ENCODE results near the gene ENOPH1.
A peak's percentile ranks its signal among the peaks of the same experiment; 100 is the strongest.

ENOPH1 gene

DNA sequence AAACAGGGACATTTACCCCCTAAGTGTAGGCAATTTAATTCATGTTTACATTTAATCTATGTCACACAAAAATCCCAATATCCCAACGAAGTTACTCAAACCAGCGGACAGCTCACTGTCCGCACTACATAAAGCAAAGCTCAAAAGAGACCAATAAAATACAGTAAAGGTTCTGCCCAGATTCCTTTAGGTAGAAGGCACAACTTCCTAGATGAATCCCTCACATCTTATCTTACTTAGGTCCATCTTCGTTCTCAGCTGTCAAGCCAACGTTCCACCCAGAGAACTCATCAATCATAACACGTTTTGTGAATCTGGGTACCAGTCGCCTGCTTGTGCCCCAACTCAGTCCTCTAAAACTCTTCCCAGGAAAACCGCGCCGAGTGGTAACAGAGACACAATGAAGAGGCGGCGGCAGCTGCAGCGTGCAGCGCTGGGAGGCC, 1.8 kb upstream of the ENOPH1 start:
- no peak for DNase-seq (ENCODE audit: low read depth in 2 of 3, low spot score in 2 of 3)

DNA sequence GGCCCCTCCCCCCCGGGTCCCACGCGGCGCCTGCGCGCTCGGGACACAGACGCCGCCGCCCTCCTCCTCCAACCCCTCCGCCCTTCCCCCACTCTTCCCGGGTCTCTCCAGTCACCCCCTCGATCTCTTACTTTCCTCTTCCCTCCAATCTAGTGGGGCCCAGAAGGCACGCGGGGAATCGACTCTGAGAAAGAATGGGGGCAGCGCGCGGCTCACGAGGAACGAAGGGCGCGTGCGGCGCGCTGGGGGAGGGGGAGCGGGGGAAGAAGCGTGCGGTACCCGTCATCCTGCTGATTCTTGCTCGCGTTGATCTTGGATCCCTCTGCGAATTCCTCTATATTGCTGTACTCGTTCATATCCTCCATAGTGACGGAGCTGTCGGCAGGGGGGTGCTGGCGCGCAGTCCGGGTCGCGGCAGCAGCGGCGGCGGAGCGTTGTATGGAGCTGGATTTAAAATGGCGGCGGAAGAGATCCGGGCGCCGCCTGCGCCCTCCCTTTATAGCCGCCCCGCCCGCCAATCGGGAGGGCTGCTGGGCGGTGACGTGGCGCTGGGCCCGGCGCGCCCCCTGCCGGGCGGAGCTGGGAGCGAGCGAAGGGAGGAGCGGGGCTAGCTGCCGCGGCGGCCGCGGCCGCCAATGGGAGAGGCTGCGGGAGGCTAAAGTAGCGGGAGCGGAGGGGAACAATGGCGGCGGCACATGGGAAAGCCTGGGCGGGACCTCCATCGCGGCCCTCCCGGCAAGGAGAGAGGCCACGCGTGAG, 1.2 kb upstream of the ENOPH1 start:
- peak; percentile 84 to 92 (median 90) for DNase-seq (ENCODE audit: low read depth in 2 of 3, low spot score in 2 of 3)

DNA sequence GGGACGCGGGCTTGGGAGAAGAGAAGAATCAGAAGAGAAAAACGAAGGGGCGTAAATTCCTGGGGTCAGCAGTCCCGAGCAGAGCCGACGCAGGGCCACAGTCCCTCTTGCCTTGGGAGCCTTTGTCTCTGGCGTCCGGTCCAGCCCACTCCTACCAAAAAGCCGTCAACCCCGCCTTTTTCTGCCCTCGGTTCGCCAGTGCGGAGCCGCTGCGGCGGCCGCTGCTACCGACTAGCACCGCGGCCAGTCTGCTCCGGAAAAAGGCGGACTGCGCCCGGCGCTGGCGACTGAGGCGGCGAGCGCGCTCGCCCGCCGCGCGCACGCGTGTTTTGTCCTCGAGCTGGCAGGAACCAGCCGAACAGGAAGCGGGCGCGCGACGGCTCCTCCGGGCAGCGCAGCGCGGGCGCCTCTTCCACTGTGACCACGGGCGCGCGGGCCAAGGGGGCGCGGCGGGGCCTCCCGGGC, 630 bp upstream of the ENOPH1 start:
- DNase-seq (ENCODE audit: low read depth in 2 of 3, low spot score in 2 of 3), result no peak

DNA sequence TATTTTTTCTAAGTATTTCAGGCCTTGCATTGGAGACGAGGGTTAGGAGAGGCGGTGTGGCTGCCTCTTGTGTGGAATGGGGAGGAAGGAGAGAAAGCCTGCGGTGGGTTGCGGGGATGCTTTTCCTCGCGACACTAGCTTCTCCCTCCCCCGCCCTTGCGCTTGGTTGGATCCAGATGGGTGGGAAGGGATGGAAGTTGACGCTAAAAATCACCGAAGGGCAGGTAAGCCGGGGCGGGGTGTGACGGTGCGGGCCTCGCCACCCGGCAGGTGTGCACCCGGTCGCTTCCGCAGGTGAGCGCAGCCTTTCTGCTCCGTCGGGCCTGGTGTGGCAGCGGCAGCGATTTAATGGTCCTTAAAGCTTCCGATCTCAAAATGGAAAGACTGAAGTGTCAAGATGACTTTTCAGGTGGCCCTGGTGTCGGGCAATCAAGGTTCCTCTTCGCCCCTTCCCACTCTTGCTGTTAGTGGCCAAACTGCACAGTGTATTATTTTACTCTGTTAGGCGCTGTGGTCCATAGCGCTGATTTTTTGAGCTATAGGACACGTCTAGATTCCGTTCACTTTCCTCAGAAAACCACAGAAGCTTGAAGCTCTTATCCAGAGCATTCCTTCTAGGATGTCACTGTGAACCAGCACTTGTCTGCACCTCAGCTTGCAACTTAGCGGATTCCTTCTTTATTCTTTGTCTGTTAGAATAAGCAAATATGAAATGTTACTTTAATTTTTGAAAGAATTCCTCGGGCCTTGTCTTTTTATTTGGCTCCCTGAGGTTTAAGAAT, 765 bp downstream of the ENOPH1 start:
- no peak for DNase-seq (ENCODE audit: low read depth in 2 of 3, low spot score in 2 of 3)

DNA sequence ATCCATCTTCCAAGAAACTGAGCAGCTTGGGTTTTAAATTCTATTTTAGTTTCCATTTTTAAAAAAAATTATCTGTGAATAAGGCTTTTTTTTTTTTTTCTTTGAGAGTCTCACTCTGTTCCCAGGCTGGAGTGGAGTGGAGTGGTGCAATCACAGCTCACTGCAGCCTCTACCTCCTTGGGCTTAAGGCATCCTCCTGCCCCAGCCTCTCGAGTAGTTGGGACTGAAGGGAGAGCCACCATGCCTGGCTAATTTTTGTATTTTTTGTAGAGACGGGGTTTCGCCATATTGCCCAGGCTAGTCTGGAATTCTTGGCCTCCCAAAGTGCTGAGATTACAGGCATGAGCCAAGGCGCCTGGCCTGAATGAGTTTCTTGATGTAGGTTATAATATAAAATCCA, 1.4 kb downstream of the ENOPH1 start:
- no peak for DNase-seq (ENCODE audit: low read depth in 2 of 3, low spot score in 2 of 3)

- DNase-seq (ENCODE audit: low read depth in 2 of 3, low spot score in 2 of 3), result no peak
Observed at GRCh38 chr4:82432596-82432995, 2.2 kb downstream of the ENOPH1 start.

- no peak for DNase-seq (ENCODE audit: low read depth in 2 of 3, low spot score in 2 of 3)
Observed at GRCh38 chr4:82433791-82434190, 3.4 kb downstream of the ENOPH1 start.

GRCh38 chr4:82434949-82435348, 4.6 kb downstream of the ENOPH1 start:
- no peak for DNase-seq (ENCODE audit: low read depth in 2 of 3, low spot score in 2 of 3)

DNA sequence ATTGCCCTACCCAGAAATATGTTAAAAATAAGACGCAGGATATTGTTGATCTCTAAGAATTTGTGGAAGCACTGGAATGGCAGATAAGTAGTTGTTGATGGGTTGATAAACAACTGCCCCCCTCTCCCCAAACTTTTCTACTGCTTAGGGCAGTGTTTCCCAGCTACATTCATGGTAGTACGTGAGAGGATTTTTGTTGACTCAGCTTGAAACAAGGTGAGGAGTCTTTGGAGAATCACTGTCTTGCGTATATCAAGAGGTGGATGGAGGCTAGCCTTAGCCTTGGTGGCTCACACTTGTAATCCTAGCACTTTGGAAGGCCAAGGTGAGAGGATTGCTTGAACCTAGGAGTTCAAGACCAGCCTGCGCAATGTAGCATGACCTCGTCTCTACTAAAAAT, 5.7 kb downstream of the ENOPH1 start:
- no peak for DNase-seq (ENCODE audit: low read depth in 2 of 3, low spot score in 2 of 3)

GRCh38 chr4:82436780-82437179, 6.4 kb downstream of the ENOPH1 start:
- DNase-seq (ENCODE audit: low read depth in 2 of 3, low spot score in 2 of 3), result no peak

GRCh38 chr4:82437285-82438005, 7.1 kb downstream of the ENOPH1 start:
- no peak for DNase-seq (ENCODE audit: low read depth in 2 of 3, low spot score in 2 of 3)

- no peak for DNase-seq (ENCODE audit: low read depth in 2 of 3, low spot score in 2 of 3)
Observed at GRCh38 chr4:82439088-82439487, 8.7 kb downstream of the ENOPH1 start.

- DNase-seq (ENCODE audit: low read depth in 2 of 3, low spot score in 2 of 3), result no peak
Observed at GRCh38 chr4:82447886-82448285, 17.5 kb downstream of the ENOPH1 start.

DNA sequence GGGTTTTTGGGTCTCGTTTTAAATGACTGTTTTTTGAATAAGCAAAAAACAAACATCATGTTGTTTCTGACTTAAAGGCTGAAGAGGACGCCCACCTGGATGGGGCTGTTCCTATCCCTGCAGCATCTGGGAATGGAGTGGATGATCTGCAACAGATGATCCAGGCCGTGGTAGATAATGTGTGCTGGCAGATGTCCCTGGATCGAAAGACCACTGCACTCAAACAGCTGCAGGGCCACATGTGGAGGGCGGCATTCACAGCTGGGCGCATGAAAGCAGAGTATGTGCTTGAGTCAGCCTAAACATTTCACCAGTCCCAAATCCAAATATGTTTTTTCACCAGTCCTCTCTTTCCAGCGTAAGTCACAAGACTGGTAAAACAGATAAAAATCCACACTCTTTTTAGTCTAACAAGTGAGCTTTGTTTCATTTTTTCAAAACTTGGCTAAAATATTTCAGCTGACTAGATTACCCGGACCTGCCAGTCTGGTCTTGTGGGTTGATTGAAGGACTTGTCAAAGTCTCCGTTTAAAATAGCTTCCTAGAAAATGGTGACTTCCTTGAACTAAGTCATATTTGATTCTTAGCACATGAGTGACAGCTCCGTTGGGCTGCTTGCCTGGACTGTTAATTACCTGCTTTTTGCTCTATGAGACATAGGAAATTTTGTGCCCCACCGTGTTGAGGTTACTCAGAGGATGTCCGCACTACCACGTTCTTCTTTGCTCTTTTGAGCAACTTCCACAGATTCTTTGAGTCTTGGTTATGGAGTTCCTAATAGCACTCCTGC, 20.8 kb downstream of the ENOPH1 start:
- DNase-seq (ENCODE audit: low read depth in 2 of 3, low spot score in 2 of 3), result no peak

DNA sequence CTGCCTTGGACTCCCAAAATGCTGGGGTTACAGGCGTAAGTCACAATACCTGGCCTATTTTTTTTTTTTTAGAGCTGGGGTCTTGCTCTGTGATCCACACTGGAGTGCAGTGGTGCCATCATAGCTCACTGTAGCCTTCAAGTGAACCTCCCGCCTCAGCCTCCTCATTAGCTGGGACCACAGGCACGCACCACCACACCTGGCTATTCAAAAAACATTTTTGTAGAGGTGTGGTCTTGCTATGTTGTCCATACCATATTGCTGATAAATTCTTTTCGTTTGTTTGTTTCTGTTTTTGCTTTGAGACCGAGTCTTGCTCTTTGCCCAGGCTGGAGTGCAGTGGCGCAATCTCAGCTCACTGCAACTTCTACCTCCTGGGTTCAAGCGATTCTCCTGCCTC, 21.6 kb downstream of the ENOPH1 start:
- DNase-seq (ENCODE audit: low read depth in 2 of 3, low spot score in 2 of 3), result no peak

DNA sequence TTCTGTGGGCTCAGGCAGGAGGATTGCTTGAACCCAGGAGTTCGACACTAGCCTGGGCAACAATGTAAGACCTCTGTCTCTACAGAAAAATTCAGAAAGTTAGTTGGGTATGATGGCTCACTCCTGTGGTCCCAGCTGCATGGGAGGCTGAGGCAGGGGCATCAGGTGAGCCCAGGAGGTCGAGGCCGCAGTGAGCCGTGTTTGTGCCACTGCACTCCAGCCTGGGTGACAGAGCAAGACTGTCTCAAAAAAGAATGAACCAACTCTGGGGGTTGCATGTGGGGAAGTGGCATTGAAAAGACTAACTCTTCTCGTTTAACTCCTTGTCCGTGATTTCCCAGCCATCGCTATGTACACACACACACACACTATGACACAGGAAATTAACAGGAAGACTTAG, 26.9 kb downstream of the ENOPH1 start:
- DNase-seq (ENCODE audit: low read depth in 2 of 3, low spot score in 2 of 3), result no peak

DNA sequence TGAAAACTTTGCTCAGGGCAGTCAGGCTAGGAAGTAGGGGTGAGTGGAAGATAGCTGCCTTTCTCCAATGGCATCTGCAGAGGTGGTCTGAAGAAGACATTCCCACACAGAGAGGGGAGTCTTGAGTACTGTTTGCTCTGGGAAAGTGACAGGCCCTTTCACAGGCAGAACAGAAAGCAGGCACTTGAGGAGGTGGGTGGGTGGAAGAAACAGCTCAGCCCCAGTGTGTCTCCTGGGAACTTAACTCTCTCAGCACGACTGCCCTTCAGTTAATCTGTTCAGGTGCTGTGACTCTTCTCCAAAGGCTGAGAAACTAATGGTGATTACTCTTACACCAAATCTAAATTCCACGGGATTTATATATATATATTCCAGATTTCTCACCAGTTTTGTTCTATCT, 28.3 kb downstream of the ENOPH1 start:
- DNase-seq (ENCODE audit: low read depth in 2 of 3, low spot score in 2 of 3), result no peak

GRCh38 chr4:82461710-82462109, 31.3 kb downstream of the ENOPH1 start:
- DNase-seq (ENCODE audit: low read depth in 2 of 3, low spot score in 2 of 3), result no peak

GRCh38 chr4:82462415-82462831, 32.0 kb downstream of the ENOPH1 start:
- peak; percentile 53 to 86 (median 72) for DNase-seq (ENCODE audit: low read depth in 2 of 3, low spot score in 2 of 3)

DNA sequence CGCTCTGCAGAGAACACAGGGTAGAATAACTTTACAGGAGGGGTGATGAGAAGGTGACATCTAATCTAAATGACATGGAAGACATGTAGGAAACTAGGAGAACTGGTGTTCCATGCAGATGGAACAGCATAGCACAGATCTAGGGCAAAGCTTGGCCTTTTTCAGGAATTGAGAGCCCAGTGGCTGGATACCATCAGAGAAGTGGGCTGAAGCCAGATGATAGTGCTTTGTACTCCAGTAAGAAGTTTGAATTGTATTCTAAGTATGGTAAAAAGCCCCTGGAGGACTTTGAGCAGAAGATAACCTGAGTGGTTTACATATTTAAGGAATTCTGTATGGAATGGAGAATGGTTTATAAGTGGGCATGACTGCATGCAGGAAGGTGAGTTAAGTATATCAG, 32.8 kb downstream of the ENOPH1 start:
- DNase-seq (ENCODE audit: low read depth in 2 of 3, low spot score in 2 of 3), result no peak

GRCh38 chr4:82467471-82467870, 37.1 kb downstream of the ENOPH1 start:
- DNase-seq (ENCODE audit: low read depth in 2 of 3, low spot score in 2 of 3), result no peak

All from activated CD8-positive, alpha-beta memory T cell treated with anti-CD3 and anti-CD28 coated beads for 48 hours (primary cell).